Lower lobe of right lung (tissue), 2 donors: ENCODE results near the gene CAMKK2. TPM values are rescaled to one million over a fixed set of nuclear protein-coding genes. Genes with fewer than 3 reads are reported as not detected.
"Not testable (repeated sequence)": the region's sequence is repeated elsewhere in the genome, so short reads cannot be mapped to it uniquely, and the experiment has no call there.

Source experiments
- ATAC-seq, 2 donors: fragments of 200-7000 bp; cut with Tn5 transposase; one replicate each; pipeline ENCODE4 v1.9.1; 2020 to 2022; ENCODE audit warnings: mild to moderate bottlenecking in 2 of 2, moderate library complexity in 2 of 2
- DNase-seq: peaks from one replicate; pipeline ENCODE4 v3.0.0-alpha.2; 2020
- H3K27ac ChIP-seq: fragments of 200-600 bp; one replicate; pipeline ENCODE4 v1.8.0; 2022
- H3K27me3 ChIP-seq: fragments of 200-600 bp; one replicate; pipeline ENCODE4 v1.8.0; 2022; ENCODE audit warnings: low read depth
- H3K36me3 ChIP-seq: fragments of 200-600 bp; one replicate; pipeline ENCODE4 v1.8.0; 2022; ENCODE audit warnings: mild to moderate bottlenecking
- H3K4me1 ChIP-seq: fragments of 200-600 bp; one replicate; pipeline ENCODE4 v1.8.0; 2022
- H3K4me3 ChIP-seq: fragments of 200-600 bp; one replicate; pipeline ENCODE4 v1.8.0; 2022; ENCODE audit warnings: mild to moderate bottlenecking
- H3K9me3 ChIP-seq: fragments of 200-600 bp; one replicate; pipeline ENCODE4 v1.8.0; 2022
- intact Hi-C: fragments of 100-400 bp; cut with DNase I; formaldehyde crosslinking; loops from one replicate; pipeline ENCODE4 v1.11.0; 2022
- total RNA-seq: library from RNA; stranded (reverse); fragmentation: NEBNext Ultra II Directional; extraction: Animal tissue kit (Norgen Biotek cat#: 25700); gene quantifications from one replicate; pipeline ENCODE4 v1.2.1, GENCODE V29; 2021
- TF ChIP-seq, protein P1 (sequence below): fragments of 200-600 bp; IDR thresholded peaks from one replicate; pipeline ENCODE4 v1.8.0; 2022; ENCODE audit warnings: antibody characterized with exemption, mild to moderate bottlenecking
- donor health status: DM: no; HTN: yes; CAD: no; lungs with severe emphysema.

Gene CAMKK2
- total RNA-seq, 1 donor from 2014 or later = 40.4 TPM

DNA sequence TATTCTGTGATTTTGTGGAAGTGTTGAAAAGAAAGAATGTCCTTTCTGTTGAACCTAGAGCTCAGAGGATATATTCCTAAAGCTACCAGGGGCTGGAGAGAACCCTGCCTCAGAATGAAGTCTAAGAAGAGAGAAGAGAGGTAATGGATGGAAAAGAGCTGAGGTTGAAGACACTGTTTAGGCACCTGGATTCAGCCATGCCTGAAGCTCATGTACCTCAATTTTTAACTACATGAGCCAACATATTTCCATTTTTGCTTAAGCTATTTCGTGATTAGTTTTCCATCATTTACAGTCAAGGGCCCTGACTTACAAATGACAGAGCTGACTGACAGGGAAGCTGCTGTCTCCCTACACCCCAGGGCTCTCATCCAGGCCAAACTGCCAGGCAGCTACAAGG, 10.7 kb downstream of the CAMKK2 start:
- H3K36me3 ChIP-seq = peaks cover 6% of the 10 kb centered on the region
- H3K4me3 ChIP-seq = no peak overlapping the region
- no peak for DNase-seq
- H3K27ac ChIP-seq = peak overlapping the region; percentile 1
- H3K4me1 ChIP-seq = peaks cover 58% of the 10 kb centered on the region
- intact Hi-C loops = no loop called here
- ATAC-seq = no peak
- H3K9me3 ChIP-seq = no peaks in the 10 kb centered on the region
- H3K27me3 ChIP-seq = no peaks in the 10 kb centered on the region
- TF ChIP-seq, protein P1, sequence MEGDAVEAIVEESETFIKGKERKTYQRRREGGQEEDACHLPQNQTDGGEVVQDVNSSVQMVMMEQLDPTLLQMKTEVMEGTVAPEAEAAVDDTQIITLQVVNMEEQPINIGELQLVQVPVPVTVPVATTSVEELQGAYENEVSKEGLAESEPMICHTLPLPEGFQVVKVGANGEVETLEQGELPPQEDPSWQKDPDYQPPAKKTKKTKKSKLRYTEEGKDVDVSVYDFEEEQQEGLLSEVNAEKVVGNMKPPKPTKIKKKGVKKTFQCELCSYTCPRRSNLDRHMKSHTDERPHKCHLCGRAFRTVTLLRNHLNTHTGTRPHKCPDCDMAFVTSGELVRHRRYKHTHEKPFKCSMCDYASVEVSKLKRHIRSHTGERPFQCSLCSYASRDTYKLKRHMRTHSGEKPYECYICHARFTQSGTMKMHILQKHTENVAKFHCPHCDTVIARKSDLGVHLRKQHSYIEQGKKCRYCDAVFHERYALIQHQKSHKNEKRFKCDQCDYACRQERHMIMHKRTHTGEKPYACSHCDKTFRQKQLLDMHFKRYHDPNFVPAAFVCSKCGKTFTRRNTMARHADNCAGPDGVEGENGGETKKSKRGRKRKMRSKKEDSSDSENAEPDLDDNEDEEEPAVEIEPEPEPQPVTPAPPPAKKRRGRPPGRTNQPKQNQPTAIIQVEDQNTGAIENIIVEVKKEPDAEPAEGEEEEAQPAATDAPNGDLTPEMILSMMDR = no peak

DNA sequence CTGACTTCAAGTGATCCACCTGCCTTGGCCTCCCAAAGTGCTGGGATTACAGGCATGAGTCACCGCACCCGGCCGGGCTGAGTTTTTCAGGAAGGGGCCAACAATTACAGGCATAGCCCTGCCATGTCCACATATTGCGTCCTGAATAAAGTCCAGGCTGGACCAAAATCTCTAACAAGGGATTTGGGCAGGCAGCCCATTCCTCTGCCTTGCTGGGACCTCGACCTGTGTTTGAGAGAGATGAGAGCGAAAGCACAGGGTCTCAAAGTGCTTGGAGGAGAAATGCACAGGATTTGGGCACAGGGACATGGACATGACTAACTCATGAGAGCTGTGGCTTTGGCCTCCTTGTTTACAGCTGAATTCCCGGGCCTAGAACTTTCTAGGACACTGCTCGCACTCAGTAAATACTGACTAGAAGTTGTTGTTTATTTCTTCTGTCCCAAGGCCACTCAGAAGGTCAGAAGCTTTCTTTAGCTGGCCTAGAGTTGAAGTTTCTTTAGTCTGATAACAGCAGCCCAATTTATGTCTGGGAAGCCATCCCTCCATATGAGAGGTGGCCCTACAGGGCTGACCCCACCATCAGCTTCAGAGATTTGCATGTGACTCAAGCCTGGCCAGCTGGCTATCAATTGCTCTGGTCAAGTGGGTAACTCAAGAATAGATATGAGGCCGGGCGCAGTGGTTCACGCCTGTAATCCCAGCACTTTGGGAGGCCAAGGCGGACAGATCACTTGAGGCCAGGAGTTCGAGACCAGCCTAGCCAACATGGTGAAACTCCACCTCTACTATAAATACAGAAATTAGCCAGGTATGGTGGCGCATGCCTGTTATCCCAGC, 11.7 kb downstream of the CAMKK2 start:
- no peak for DNase-seq
- H3K4me1 ChIP-seq = peaks cover 59% of the 10 kb centered on the region

DNA sequence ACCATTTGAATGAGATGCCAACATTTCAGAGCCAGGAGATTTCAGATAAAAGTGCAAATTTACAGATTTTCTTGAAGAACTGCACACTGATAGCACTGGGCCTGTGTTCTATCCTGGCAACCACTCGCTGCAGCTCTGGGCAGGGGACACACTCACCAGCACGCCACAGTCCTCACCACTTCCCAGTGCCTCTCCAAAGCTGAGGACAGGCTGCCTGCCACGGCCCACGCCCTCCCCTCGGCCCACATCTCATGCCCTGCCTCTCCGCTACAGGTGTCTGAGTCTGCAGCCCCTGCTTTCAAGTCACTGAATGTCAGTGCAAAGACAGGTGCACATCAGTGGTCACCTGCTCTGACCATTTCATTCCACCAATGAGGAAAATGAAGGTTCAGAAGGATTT, 12.7 kb downstream of the CAMKK2 start:
- no peak overlapping the region for H3K4me3 ChIP-seq
- ATAC-seq (no peak), DNase-seq (no peak)
- peaks cover 6% of the 10 kb centered on the region for H3K36me3 ChIP-seq
- no peaks in the 10 kb centered on the region for H3K9me3 ChIP-seq
- peaks cover 61% of the 10 kb centered on the region for H3K4me1 ChIP-seq
- intact Hi-C loops = no loop called here
- TF ChIP-seq, protein P1 = no peak
- H3K27ac ChIP-seq = peak overlapping the region; percentile 46
- H3K27me3 ChIP-seq = no peaks in the 10 kb centered on the region

More for the DNA sequence above, 11.7 kb downstream of the CAMKK2 start:
- intact Hi-C loops = no loop called here
- Histone ChIP-seq H3K4me3 (no peak overlapping the region), H3K36me3 (peaks cover 6% of the 10 kb centered on the region), H3K27me3 (no peaks in the 10 kb centered on the region), H3K9me3 (no peaks in the 10 kb centered on the region), H3K27ac (peak overlapping the region; percentile 46)
- TF ChIP-seq, protein P1 = no peak
- ATAC-seq = peak in 1 of 2 donors; percentile 29

DNA sequence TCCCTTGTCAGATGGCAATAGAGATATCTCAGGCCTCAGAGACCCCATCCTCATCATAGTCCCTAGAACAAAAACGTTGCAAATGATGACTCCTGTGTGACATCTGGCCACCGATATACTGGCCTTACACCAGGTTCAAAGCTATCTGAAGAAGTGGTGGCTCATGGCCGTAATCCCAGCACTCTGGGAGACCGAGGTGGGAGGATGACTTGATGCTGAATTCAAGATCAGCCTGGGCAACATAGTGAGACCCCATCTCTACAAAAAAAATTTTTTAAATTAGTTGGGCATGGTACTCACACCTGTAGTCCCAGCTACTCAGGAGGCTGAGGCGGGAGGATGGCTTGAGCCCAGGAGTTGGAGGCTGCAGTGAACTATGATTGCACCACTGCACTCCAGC, 13.1 kb downstream of the CAMKK2 start:
- peaks cover 61% of the 10 kb centered on the region for H3K4me1 ChIP-seq
- H3K27me3 ChIP-seq = no peaks in the 10 kb centered on the region
- peaks cover 6% of the 10 kb centered on the region for H3K36me3 ChIP-seq
- no peaks in the 10 kb centered on the region for H3K9me3 ChIP-seq
- no peak overlapping the region for H3K4me3 ChIP-seq
- ATAC-seq = no peak
- intact Hi-C loops = no loop called here
- no peak overlapping the region for H3K27ac ChIP-seq
- TF ChIP-seq, protein P1 = no peak
- no peak for DNase-seq

DNA sequence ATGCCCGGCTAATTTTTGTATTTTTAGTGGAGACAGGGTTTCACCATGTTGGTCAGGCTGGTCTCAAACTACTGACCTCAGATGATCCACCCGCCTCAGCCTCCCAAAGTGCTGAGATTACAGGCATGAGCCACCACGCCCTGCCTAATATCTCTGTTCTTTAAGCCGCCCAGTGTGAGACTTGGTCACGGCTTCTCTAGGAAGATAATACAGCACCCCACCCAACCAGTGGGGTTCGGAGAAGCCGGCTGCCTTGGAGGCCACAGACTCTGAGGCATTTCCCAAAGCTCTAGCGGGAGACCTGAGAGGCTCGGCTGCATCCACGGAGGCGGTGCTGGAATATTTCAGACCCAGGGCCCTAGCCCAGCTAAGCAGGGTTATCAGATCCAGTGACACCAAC, 13.6 kb downstream of the CAMKK2 start:
- H3K4me3 ChIP-seq, DNase-seq, H3K36me3 ChIP-seq, H3K27ac ChIP-seq, H3K27me3 ChIP-seq, intact Hi-C loops, ATAC-seq, H3K9me3 ChIP-seq: not testable (repeated sequence)
- peaks cover 61% of the 10 kb centered on the region for H3K4me1 ChIP-seq

DNA sequence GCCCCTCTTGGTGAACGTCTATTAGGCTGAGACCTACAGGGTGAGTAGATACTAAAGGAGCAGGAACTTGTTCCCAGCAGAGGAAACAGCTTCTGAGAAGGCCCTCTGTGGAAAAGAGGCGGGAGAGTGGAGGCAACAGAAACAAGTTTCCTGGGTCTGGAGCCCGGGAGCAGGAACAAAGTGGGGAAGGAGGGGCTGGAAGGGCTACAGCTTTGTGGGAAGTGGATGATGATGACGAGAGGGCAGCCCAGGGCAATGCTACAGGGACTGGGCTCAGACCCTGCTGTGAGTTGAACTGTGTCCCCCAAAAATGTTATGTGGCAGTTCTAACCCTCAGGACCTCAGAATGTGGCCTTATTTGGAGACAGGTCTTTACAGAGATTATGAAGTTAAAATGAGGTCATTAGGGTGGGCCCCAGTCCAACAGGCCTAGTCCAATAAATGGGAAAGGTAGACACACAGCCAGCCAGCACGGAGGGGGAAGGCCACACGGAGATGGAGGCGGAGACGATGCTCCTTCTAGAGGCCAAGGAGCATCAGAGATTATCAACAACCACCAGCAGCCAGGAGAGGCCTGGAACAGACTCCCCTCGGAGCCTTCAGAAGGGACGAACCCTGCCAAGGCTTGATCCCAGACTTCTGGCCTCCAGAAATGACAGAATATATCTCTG, 14.3 kb downstream of the CAMKK2 start:
- Histone ChIP-seq H3K9me3 (no peaks in the 10 kb centered on the region), H3K27ac (no peak overlapping the region), H3K36me3 (peaks cover 6% of the 10 kb centered on the region), H3K27me3 (no peaks in the 10 kb centered on the region), H3K4me3 (no peak overlapping the region), H3K4me1 (peaks cover 61% of the 10 kb centered on the region)
- DNase-seq (no peak), ATAC-seq (no peak)
- TF ChIP-seq, protein P1 = no peak
- intact Hi-C loops = no loop called here

DNA sequence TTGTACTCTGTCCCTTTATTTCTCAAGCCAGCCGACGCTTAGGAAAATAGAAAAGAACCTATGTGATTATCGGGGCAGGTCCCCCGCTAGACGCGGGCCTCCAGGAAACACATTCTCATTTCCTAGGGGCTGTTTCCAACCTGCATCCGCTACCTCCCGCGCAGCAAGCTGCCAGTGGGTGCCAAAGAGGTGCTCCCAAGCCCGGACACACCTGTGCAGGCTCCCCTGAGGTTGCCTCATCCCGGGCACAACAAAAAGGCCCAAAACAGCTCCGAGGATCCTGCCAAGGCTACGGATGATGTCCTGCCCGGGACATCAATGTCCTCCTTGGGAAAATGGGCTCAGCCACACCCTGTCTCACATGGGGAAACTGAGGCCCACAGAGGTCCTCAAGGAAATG, 15.4 kb downstream of the CAMKK2 start:
- H3K27ac ChIP-seq, ATAC-seq, H3K4me3 ChIP-seq, H3K36me3 ChIP-seq, H3K27me3 ChIP-seq, intact Hi-C loops, DNase-seq, H3K9me3 ChIP-seq: not testable (repeated sequence)
- H3K4me1 ChIP-seq = peaks cover 65% of the 10 kb centered on the region

DNA sequence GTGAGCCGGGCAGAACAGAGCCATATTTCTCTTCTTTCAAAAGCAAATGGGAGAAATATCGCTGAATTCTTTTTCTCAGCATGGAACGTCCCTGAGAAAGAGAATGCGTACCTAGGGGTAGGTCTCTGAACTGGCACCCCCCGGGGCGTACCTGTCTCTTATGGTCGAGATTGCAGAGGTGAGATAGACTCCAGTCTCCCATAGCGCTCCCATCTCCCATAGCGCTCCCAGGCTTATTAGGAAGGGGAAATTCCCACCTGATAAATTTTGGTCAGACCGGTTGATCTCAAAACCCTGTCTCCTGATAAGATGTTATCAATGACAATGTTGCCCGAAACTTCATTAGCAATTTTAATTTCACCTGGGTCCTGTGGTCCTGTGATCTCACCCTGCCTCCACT, 16.0 kb downstream of the CAMKK2 start:
- DNase-seq, H3K27me3 ChIP-seq, H3K27ac ChIP-seq, H3K4me3 ChIP-seq, intact Hi-C loops, H3K9me3 ChIP-seq, H3K36me3 ChIP-seq, ATAC-seq: not testable (repeated sequence)
- H3K4me1 ChIP-seq = peaks cover 64% of the 10 kb centered on the region
